Upper lobe of right lung (tissue), 1 donor: Measurements from ENCODE around the gene ARHGAP22. TPM values are rescaled to one million over a fixed set of nuclear protein-coding genes. Genes with fewer than 3 reads are reported as not detected.

Source experiments
- ATAC-seq: fragments of 200-7000 bp; cut with Tn5 transposase; one replicate; pipeline ENCODE4 v1.9.1; 2020; ENCODE audit warnings: mild to moderate bottlenecking, moderate library complexity
- DNase-seq: peaks from one replicate; pipeline ENCODE4 v3.0.0-alpha.2; 2020
- H3K27ac ChIP-seq: fragments of 200-600 bp; one replicate; pipeline ENCODE4 v1.8.0; 2022
- H3K27me3 ChIP-seq: fragments of 200-600 bp; one replicate; pipeline ENCODE4 v1.8.0; 2022; ENCODE audit warnings: mild to moderate bottlenecking
- H3K36me3 ChIP-seq: fragments of 200-600 bp; one replicate; pipeline ENCODE4 v1.8.0; 2022
- H3K4me1 ChIP-seq: fragments of 200-600 bp; one replicate; pipeline ENCODE4 v1.8.0; 2022
- H3K4me3 ChIP-seq: fragments of 200-600 bp; one replicate; pipeline ENCODE4 v1.8.0; 2022; ENCODE audit warnings: mild to moderate bottlenecking
- H3K9me3 ChIP-seq: fragments of 200-600 bp; one replicate; pipeline ENCODE4 v1.8.0; 2022
- intact Hi-C: fragments of 100-400 bp; cut with DNase I; formaldehyde crosslinking; loops from one replicate; pipeline ENCODE4 v1.11.0; 2022
- total RNA-seq: library from RNA; stranded (reverse); fragmentation: NEBNext Ultra II Directional; extraction: Animal tissue kit (Norgen Biotek cat#: 25700); gene quantifications from one replicate; pipeline ENCODE4 v1.2.1, GENCODE V29; 2021
- TF ChIP-seq, protein P1 (sequence below): fragments of 200-600 bp; IDR thresholded peaks from one replicate; pipeline ENCODE4 v1.8.0; 2022; ENCODE audit warnings: antibody characterized with exemption
- donor health status: DM: no; HTN: yes; CAD: no; lungs with severe emphysema.

The ARHGAP22 gene
- total RNA-seq, 1 donor from 2014 or later = 6.8 TPM

DNA sequence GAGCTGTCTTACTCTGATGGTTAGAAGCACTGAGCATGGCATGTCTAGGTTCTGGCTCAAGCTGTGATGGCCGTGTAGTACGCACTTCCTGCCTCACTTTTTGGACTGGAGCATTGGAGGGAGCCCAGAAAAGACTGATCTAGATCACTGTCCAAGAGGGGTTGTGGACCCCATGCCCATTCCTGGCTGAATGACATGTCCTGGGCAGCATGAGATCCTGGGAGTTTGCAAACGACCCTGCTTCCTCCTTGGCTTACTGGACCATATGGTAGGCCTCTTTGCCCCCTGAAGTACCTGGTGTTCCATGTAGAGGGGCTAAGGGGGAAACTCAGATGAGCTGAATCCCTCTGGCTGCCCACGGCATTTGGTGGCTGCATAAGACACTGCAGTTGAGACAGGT, 36.7 kb downstream of the ARHGAP22 start:
- no peak for DNase-seq
- intact Hi-C loops = no loop called here
- TF ChIP-seq, protein P1, sequence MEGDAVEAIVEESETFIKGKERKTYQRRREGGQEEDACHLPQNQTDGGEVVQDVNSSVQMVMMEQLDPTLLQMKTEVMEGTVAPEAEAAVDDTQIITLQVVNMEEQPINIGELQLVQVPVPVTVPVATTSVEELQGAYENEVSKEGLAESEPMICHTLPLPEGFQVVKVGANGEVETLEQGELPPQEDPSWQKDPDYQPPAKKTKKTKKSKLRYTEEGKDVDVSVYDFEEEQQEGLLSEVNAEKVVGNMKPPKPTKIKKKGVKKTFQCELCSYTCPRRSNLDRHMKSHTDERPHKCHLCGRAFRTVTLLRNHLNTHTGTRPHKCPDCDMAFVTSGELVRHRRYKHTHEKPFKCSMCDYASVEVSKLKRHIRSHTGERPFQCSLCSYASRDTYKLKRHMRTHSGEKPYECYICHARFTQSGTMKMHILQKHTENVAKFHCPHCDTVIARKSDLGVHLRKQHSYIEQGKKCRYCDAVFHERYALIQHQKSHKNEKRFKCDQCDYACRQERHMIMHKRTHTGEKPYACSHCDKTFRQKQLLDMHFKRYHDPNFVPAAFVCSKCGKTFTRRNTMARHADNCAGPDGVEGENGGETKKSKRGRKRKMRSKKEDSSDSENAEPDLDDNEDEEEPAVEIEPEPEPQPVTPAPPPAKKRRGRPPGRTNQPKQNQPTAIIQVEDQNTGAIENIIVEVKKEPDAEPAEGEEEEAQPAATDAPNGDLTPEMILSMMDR = no peak

GRCh38 chr10:48567346-48567745, 37.5 kb downstream of the ARHGAP22 start:
- no peak overlapping the region for H3K4me3 ChIP-seq
- no peaks in the 10 kb centered on the region for H3K36me3 ChIP-seq
- no peak overlapping the region for H3K27ac ChIP-seq
- DNase-seq (no peak), ATAC-seq (no peak)
- intact Hi-C loops = no loop called here
- H3K9me3 ChIP-seq = no peaks in the 10 kb centered on the region
- H3K4me1 ChIP-seq = no peaks in the 10 kb centered on the region
- H3K27me3 ChIP-seq = no peaks in the 10 kb centered on the region
- TF ChIP-seq, protein P1 = no peak

More for the DNA sequence above, 36.7 kb downstream of the ARHGAP22 start:
- no peaks in the 10 kb centered on the region for H3K36me3 ChIP-seq
- H3K27me3 ChIP-seq = no peaks in the 10 kb centered on the region
- H3K4me1 ChIP-seq = no peaks in the 10 kb centered on the region
- H3K4me3 ChIP-seq = no peak overlapping the region
- H3K27ac ChIP-seq = no peak overlapping the region
- ATAC-seq = no peak
- no peaks in the 10 kb centered on the region for H3K9me3 ChIP-seq

DNA sequence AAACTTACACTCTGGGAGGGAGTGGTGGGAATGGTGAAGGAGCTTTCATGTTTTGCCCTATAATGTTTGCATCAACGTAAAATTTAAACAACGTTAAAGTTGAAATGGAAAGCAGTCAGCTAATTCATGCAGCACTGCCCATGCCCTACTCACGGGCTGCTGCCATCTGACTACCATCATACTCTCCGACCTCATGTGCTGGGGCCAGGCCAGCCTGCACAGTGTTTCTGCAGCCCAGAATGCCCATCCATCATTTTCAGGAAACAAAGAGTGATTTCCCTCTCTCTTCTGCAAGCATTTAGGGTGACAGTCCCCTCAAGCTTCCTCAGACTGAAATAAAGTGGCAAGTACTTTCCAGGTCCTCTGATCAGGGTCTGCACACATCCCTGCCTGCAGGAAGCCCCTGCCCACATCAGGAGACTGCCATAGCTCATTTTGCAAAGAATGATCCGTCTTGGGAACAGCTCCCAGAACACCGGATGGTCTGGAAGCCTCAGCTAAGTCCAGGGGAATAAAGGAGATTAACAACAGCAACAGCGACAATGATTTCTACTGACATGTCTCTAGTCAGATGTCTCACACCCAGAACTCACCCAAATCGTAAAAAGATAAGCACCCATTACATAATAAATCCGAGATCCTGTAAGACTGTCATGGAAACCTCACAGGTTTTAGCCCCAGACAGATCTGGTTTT, 40.3 kb downstream of the ARHGAP22 start:
- H3K36me3 ChIP-seq = no peaks in the 10 kb centered on the region
- intact Hi-C loops = no loop called here
- no peak for DNase-seq

DNA sequence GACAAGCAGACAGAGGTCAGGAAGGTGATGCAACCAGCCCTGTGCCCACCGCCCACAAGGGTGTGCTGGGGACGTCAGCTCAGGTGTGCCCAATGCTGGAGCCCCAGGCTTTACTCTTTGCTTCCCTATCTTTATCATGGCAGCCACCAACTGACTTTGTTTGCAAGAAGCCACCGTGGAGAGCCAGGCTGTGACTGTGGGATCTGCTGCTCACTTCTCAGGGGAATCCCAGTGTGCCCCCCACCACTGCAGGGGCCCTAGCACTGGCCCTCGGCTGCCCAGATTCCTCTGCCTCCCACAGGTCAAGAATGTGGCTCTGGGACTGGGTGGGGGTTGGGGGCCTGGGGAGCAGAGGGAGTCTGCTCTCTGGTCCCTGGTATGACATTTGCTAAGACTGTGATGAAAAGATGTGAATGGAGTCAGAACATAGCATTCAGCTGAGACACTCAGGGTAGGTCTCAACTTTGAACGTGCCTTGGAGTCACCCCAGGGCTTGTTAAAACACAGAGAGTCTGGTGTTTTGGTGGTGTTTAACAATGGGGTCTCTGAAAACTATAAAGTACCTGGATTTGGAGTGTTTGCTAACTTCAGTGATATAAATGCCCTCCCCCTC, 47.3 kb downstream of the ARHGAP22 start:
- Histone ChIP-seq H3K36me3 (no peaks in the 10 kb centered on the region), H3K9me3 (no peaks in the 10 kb centered on the region), H3K27me3 (no peaks in the 10 kb centered on the region), H3K27ac (no peak overlapping the region), H3K4me1 (no peaks in the 10 kb centered on the region), H3K4me3 (no peak overlapping the region)
- no peak for ATAC-seq
- no peak for DNase-seq
- intact Hi-C loops = no loop called here
- TF ChIP-seq, protein P1 = no peak

More for the DNA sequence above, 40.3 kb downstream of the ARHGAP22 start:
- ATAC-seq = no peak
- no peaks in the 10 kb centered on the region for H3K4me1 ChIP-seq
- no peak overlapping the region for H3K27ac ChIP-seq
- H3K9me3 ChIP-seq = no peaks in the 10 kb centered on the region
- TF ChIP-seq, protein P1 = no peak
- no peak overlapping the region for H3K4me3 ChIP-seq
- H3K27me3 ChIP-seq = no peaks in the 10 kb centered on the region

- Histone ChIP-seq H3K27me3 (no peaks in the 10 kb centered on the region), H3K4me1 (no peaks in the 10 kb centered on the region), H3K9me3 (no peaks in the 10 kb centered on the region), H3K27ac (no peak overlapping the region), H3K4me3 (no peak overlapping the region), H3K36me3 (no peaks in the 10 kb centered on the region)
- intact Hi-C loops = no loop called here
- TF ChIP-seq, protein P1 = no peak
- ATAC-seq (no peak), DNase-seq (no peak)
These were observed 48.2 kb downstream of the ARHGAP22 start for GRCh38 chr10:48556713-48557112.
